Inflammatory macrophage (primary cell): Measurements from ENCODE around the gene ALCAM.

Source experiments
- DNase-seq, 2 donors: peaks; one replicate each; pipeline ENCODE4 v3.0.0-alpha.2; 2020 to 2022

The ALCAM gene

DNA sequence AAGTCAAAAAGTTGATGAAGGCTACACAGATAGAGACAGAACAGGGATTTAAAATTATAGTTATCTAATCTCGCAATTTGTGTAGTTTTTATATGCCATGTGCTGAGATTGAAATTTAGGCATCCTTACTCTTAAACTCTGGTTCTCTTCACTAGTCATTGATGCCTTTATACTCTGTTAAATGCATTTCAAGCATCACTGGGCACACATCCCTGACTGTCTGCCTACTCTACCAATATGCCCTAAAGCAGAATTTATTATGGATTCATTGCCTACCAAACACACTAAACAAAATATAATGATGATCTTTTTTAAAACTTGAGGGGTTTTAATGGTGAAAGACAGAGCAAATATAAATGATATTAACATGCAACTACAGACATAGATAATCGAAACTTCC is 10.3 kb upstream of the ALCAM start:
- no peak for DNase-seq

DNA sequence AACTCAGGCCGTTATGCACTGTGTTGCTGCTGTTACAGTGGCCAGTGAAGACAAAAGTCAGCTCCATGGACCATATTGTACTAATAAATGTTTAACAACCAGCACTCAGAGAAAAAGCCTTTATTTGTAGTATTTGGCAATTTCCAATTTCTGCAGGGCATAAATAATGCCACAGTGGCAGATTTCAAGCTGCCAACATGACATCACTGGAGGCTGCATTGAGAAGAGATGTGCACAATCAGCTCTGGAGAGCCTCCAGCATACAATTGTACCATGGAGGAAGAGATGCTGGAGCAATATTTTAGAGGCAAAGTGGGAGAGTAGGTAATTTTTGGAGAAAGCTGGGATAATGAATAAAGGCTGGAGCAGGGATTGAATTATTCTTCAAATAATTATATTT is 9.7 kb upstream of the ALCAM start:
- peak in 1 of 2 donors; percentile 6 for DNase-seq

GRCh38 chr3:105359098-105359762 is 7.5 kb upstream of the ALCAM start:
- peak; percentile 57 to 66 for DNase-seq

DNA sequence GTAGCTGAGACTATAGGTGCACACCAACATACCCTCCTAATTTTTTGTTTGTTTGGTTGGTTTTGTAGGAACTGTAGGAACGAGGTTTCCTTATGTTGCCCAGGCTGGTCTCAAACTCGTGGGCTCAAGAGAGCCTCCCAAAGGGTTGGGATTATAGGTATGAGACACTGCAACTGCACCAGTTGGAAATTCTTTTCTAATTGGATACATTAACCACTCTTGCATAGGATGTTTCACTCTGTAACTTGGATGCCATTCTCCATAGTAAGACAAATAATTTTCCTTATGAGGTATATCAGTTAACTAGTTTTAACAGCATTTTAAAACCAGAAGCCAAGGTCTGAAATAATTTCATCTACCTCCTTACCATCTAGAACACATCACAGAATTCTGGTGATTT is 6.7 kb upstream of the ALCAM start:
- DNase-seq = no peak

GRCh38 chr3:105362021-105362665 is 4.6 kb upstream of the ALCAM start:
- peak in 1 of 2 donors; percentile 46 for DNase-seq

DNA sequence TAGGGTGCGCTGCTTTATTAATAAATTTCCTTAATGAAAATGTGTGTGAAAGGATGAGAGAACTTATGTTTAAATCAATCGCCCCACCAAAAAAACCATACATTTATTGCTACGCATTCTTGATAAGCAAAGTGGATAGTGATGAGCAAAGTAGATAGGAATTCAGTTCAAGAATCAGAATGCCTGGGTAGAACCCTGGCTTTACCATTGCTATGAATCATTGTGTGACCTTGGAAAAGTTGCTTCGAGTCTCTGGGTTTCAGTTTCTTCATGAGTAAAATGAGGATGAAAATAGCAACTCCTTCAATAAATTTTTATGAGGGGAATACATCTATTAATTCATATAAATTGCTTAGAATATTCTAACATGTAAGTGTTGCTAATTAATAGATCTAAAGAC is 2.6 kb upstream of the ALCAM start:
- DNase-seq = no peak

DNA sequence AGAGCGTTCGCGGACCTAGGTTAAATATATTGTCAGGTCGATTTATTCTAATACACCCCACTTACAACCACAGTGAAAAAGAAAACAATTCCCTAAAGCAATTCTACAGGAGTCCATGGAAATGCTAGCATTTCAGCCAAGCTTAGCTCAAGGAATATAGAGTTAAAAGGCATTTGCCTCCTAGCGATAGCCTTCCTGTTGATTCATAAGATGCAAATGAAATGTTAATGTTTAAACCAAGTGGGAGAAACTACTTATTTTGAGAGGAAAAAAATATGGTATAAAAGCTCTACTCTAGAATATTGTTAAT is 1.7 kb upstream of the ALCAM start:
- DNase-seq = no peak

- DNase-seq = peak; percentile 42 to 47
These were observed 1.1 kb upstream of the ALCAM start for GRCh38 chr3:105365391-105366325.

DNA sequence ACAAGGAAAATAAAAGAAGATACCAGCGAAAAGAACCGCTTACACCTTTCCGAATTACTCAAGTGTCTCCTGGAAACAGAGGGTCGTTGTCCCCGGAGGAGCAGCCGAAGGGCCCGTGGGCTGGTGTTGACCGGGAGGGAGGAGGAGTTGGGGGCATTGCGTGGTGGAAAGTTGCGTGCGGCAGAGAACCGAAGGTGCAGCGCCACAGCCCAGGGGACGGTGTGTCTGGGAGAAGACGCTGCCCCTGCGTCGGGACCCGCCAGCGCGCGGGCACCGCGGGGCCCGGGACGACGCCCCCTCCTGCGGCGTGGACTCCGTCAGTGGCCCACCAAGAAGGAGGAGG is 325 bp downstream of the ALCAM start:
- DNase-seq = no peak

- peak; percentile 83 to 85 for DNase-seq
These were observed 901 bp downstream of the ALCAM start for GRCh38 chr3:105367406-105368213.

GRCh38 chr3:105368566-105369499 is 2.1 kb downstream of the ALCAM start:
- peak; percentile 68 to 73 for DNase-seq

GRCh38 chr3:105369500-105370371 is 3.0 kb downstream of the ALCAM start:
- peak; percentile 54 to 75 for DNase-seq

DNA sequence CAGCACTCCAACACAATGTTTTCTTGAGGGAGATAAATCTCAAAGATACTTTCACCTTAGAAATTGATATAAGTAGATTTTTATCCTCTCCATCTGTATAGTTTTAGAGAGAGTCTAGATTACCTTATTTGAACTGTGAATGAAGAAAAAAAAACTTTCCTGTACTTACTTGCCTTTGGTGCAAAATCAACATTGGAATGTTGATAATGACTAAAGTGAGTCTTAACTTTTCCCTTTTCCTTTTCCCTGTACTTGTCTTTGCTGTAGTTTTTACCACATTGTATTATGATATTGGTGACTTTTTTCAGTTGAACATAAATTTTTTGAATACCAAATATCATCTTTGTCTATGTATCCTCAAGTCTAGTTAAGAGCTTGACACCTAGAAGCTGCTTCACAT is 6.7 kb downstream of the ALCAM start:
- no peak for DNase-seq

DNA sequence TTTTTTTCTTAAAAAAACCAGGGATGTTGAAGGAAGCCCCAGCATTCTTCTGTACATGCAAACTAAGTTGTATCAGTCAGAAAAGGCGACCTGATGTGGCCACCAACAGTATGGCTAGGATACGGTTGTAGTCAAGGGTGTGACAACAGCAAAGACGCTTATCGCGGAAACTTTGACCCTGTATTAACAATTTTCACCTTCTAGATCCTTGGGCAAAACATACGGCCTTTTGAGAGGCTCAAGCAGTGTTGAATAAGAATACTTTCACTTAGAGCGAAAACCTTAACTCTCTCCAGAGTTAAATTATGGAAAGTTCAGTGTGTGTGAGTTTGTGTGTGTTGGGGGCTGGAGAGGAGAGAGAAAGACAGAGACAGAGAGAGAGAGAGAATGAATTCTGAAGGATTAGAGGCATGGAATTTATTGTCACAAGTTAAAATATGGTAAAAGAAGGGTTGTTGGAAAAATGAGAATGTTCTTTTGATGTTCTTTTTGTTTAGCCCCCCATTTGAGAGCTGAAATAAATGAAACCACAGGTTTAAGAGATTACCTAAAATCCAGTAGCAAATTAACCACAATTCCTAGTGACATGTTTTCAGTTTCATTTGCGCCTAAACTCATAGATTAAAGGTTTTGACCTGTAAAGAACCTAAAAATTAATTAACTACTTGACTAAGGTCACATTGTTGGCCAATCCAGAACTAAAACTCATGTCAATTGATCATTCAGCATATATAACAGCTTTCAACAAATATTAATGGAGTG is 9.2 kb downstream of the ALCAM start:
- no peak for DNase-seq

- no peak for DNase-seq
These were observed 11.0 kb downstream of the ALCAM start for GRCh38 chr3:105377716-105378115.

GRCh38 chr3:105385179-105385578 is 18.5 kb downstream of the ALCAM start:
- DNase-seq = no peak

GRCh38 chr3:105385819-105386508 is 19.3 kb downstream of the ALCAM start:
- DNase-seq = peak; percentile 36 to 74

GRCh38 chr3:105387122-105387751 is 20.5 kb downstream of the ALCAM start:
- no peak for DNase-seq

DNA sequence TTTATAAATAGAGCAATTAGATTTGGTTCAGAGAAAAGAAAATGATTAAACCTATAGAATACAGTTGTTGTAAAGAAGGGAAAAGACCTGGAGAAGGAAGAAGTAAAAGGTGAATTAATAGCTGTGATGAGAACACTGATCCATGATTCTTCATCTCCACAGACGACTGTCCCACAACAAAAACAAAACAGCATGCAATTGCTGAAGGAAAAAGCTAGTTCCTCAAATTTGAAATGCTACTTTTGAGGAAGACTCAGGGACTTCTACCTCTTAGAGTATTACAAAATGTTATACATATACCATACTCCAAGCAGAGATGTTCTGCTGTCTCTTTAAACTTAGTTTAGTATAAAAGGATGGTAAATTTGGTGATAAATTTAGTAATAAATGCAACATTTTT is 21.5 kb downstream of the ALCAM start:
- peak; percentile 48 to 64 for DNase-seq
